Natural killer cell treated with Interleukin-12 subunit alpha and Interleukin-12 subunit beta and Interleukin-15 and Interleukin-18, amount 100 ng/mL, for 72 hours (primary cell): ENCODE measurements around the gene FAM200B. TPM values are rescaled to one million over a fixed set of nuclear protein-coding genes. Genes with fewer than 3 reads are reported as not detected.

Experiments
- ATAC-seq, 2 donors: fragments of 150-1000 bp; cut with Tn5 transposase in 1 of 2; sonication (Bioruptor Pico), chemical (Tn5 transposase) in 1 of 2; 2 replicates each; pipeline ENCODE4 v1.10.0; 2021
- DNase-seq: peaks from one replicate; pipeline ENCODE4 v3.0.0; 2022; ENCODE audit warnings: low spot score
- H3K27ac Mint-ChIP-seq, 2 donors: 1 replicate in 1 of 2; 2 replicates in 1 of 2; pipeline ENCODE4 v1.8.0; 2022; ENCODE audit warnings: mixed read lengths in 2 of 2, mild to moderate bottlenecking in 1 of 2, moderate library complexity in 1 of 2
- H3K27me3 Mint-ChIP-seq, 2 donors: 1 replicate in 1 of 2; 2 replicates in 1 of 2; pipeline ENCODE4 v1.8.0; 2022; ENCODE audit warnings: mixed read lengths in 2 of 2
- H3K36me3 Mint-ChIP-seq: one replicate; pipeline ENCODE4 v1.8.0; 2022; ENCODE audit warnings: mixed read lengths
- H3K4me1 Mint-ChIP-seq, 2 donors: 1 replicate in 1 of 2; 2 replicates in 1 of 2; pipeline ENCODE4 v1.8.0; 2022; ENCODE audit warnings: low read depth in 2 of 2, mixed read lengths in 2 of 2, mild to moderate bottlenecking in 1 of 2
- H3K4me3 Mint-ChIP-seq: one replicate; pipeline ENCODE4 v1.8.0; 2022; ENCODE audit warnings: mixed read lengths
- H3K9me3 Mint-ChIP-seq: 2 replicates; pipeline ENCODE4 v1.8.0; 2022; ENCODE audit warnings: mixed read lengths
- total RNA-seq, 2 donors: library from RNA; stranded (reverse); gene quantifications; one replicate each; pipeline ENCODE4 v1.2.3, GENCODE V29; 2022

The FAM200B gene
- 10 to 100 TPM; 10.7 to 11.0 TPM for total RNA-seq

DNA sequence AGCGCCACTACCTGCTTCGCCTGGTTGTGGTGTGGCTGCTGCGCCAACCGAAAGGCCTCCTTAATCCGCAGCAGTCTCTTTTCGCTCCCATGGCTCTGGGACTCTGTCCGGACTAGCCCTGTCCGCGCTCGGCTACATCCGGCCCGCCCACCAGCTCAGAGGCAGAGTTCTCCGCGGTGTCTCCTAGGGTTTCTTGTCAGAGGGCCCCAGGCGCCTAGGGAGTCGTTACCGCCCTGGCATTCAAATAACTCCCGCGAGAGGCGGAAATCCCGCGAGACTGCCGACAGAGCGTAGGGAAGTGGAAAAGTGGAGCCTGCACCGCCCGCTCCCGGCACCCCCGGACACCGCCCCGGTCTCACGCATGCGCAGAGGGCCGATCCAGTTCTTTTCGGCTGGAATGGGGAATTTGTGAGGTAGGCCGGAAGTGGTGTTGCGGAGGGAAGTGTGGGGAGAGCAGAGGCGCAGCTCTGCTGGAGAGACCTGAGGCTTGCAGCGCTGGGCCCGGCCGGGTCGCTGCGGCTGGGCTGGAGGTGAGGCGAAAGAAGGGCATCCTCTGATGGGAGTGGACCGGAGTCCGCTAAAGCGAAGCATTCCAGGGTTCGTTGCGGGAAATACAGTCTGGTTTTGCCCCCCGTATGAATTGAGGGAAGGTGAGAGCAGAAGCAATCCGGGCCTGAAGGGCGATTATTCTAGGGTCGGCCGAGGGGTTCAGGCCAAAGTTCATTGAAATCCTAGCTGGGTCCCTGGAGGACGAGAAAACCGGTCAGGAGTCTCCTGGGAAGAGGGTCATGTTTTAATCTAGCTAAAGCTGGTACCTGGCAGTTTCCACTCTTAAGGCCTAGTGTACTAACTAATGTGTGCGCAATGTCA is at the start of gene FAM200B:
TSS of gene FAM200B (plus strand) at position 456 of the 870 bp plus-strand sequence. CDS start 5,151 bp downstream, outside the sequence.
- H3K4me1 Mint-ChIP-seq, result peaks cover 32 to 47% of the 10 kb centered on the region in 2 donors
- H3K4me3 Mint-ChIP-seq, result peak within 1 kb of the TSS; percentile 98
- peak within 1 kb of the TSS; percentile 98 for H3K27ac Mint-ChIP-seq
- H3K27me3 Mint-ChIP-seq, result no peaks in the 10 kb centered on the region
- ATAC-seq (peak; percentile 98 to 99), DNase-seq (peak; percentile 97)
- no peaks in the 10 kb centered on the region for H3K9me3 Mint-ChIP-seq
- H3K36me3 Mint-ChIP-seq, result no peaks in the 10 kb centered on the region

DNA sequence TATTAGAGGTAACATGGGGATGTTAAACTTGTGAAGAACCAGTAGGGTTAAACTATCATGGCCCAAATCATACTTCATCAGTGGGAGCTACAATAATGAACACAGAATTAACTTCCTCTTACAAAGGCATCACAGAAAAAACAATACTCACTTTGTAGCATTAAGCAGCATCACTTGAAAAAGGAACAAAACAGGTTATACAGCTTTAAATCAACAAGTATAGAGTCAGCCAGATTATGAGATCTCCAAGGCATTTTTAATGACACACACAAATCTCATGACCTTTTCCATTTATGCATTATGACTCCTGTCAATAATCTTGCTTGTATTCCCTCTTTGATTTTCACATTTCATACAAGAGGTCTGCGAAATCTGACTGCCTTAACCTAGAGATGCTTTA is 44.8 kb upstream of the FAM200B start:
- DNase-seq, result no peak
- no peak overlapping the region for H3K27ac Mint-ChIP-seq
- H3K27me3 Mint-ChIP-seq, result no peaks in the 10 kb centered on the region
- H3K4me3 Mint-ChIP-seq, result no peak overlapping the region
- ATAC-seq, result no peak
- peaks cover 15% of the 10 kb centered on the region for H3K36me3 Mint-ChIP-seq
- H3K4me1 Mint-ChIP-seq, result peaks cover 4 to 10% of the 10 kb centered on the region in 2 donors
- H3K9me3 Mint-ChIP-seq, result peaks cover 3% of the 10 kb centered on the region

DNA sequence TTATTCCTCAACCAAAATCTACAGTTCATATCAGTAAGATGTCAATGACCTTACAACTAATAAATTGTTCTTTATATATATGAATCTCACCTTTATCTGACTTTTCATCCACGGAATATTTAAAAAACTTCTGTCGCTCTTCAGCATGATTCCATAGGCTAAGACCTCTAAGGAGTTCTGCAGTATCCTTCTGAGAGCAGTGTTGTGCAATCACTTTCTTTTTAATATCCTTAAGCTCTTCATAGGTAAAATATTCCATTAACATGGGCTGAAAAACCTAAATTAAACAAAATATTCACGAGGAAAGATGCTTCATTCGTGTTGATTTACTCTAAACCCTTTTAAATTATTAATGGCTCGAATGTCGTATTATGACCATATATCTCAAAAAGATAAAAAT is 43.2 kb upstream of the FAM200B start:
- H3K4me3 Mint-ChIP-seq, result no peak overlapping the region
- DNase-seq (no peak), ATAC-seq (no peak)
- peaks cover 7% of the 10 kb centered on the region for H3K36me3 Mint-ChIP-seq
- no peak overlapping the region for H3K27ac Mint-ChIP-seq
- H3K9me3 Mint-ChIP-seq, result no peaks in the 10 kb centered on the region
- H3K4me1 Mint-ChIP-seq, result peaks cover 8 to 13% of the 10 kb centered on the region in 2 donors
- H3K27me3 Mint-ChIP-seq, result no peaks in the 10 kb centered on the region

GRCh38 chr4:15648600-15648999 is 33.0 kb upstream of the FAM200B start:
- ATAC-seq (peak in 1 of 2 donors; percentile 50), DNase-seq (no peak)
- H3K9me3 Mint-ChIP-seq, result no peaks in the 10 kb centered on the region
- H3K27ac Mint-ChIP-seq, result peak overlapping the region; percentile 27 to 65
- no peaks in the 10 kb centered on the region for H3K36me3 Mint-ChIP-seq
- no peaks in the 10 kb centered on the region for H3K27me3 Mint-ChIP-seq
- peak overlapping the region; percentile 59 for H3K4me3 Mint-ChIP-seq
- H3K4me1 Mint-ChIP-seq, result peaks cover 40 to 45% of the 10 kb centered on the region in 2 donors

GRCh38 chr4:15649914-15650545 is 31.6 kb upstream of the FAM200B start:
- H3K9me3 Mint-ChIP-seq, result no peaks in the 10 kb centered on the region
- peaks cover 36 to 47% of the 10 kb centered on the region in 2 donors for H3K4me1 Mint-ChIP-seq
- H3K36me3 Mint-ChIP-seq, result no peaks in the 10 kb centered on the region
- no peaks in the 10 kb centered on the region for H3K27me3 Mint-ChIP-seq
- ATAC-seq (peak; percentile 75 to 77), DNase-seq (peak; percentile 78)
- peak overlapping the region; percentile 9 to 65 for H3K27ac Mint-ChIP-seq
- peak overlapping the region; percentile 39 for H3K4me3 Mint-ChIP-seq

DNA sequence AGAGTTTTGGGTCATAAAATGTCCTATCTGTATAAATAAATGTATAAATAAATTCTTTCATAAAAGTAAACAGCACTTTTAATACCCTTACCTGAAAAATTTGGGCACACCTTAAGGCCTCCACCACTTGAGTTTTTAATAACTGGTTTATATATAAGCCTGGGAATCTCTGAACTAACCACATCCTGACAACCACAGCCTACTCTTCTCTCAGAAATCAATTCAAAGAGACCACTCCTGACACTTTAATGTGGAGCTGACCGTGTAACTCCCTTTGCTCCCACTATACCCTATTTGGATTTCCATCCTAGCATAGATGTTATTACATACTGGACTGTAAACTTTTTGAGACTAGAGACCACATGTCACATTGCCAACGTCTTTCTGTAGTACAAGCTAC is 30.0 kb upstream of the FAM200B start:
- no peaks in the 10 kb centered on the region for H3K36me3 Mint-ChIP-seq
- H3K9me3 Mint-ChIP-seq, result no peaks in the 10 kb centered on the region
- peak overlapping the region; percentile 60 for H3K4me3 Mint-ChIP-seq
- DNase-seq (no peak), ATAC-seq (no peak)
- H3K27me3 Mint-ChIP-seq, result no peaks in the 10 kb centered on the region
- H3K4me1 Mint-ChIP-seq, result peaks cover 40 to 53% of the 10 kb centered on the region in 2 donors
- H3K27ac Mint-ChIP-seq, result peak overlapping the region; percentile 9 to 94

- peak overlapping the region; percentile 9 to 94 for H3K27ac Mint-ChIP-seq
- DNase-seq (no peak), ATAC-seq (no peak)
- no peaks in the 10 kb centered on the region for H3K36me3 Mint-ChIP-seq
- peaks cover 44 to 58% of the 10 kb centered on the region in 2 donors for H3K4me1 Mint-ChIP-seq
- H3K27me3 Mint-ChIP-seq, result no peaks in the 10 kb centered on the region
- no peaks in the 10 kb centered on the region for H3K9me3 Mint-ChIP-seq
- H3K4me3 Mint-ChIP-seq, result peak overlapping the region; percentile 60
Measured at GRCh38 chr4:15652191-15652590, 29.4 kb upstream of the FAM200B start.

- no peaks in the 10 kb centered on the region for H3K9me3 Mint-ChIP-seq
- H3K36me3 Mint-ChIP-seq, result no peaks in the 10 kb centered on the region
- DNase-seq (no peak), ATAC-seq (no peak)
- no peaks in the 10 kb centered on the region for H3K27me3 Mint-ChIP-seq
- peak overlapping the region; percentile 94 for H3K4me3 Mint-ChIP-seq
- peak overlapping the region; percentile 85 to 94 for H3K27ac Mint-ChIP-seq
- H3K4me1 Mint-ChIP-seq, result peaks cover 47 to 60% of the 10 kb centered on the region in 2 donors
Measured at GRCh38 chr4:15652841-15653240, 28.8 kb upstream of the FAM200B start.

DNA sequence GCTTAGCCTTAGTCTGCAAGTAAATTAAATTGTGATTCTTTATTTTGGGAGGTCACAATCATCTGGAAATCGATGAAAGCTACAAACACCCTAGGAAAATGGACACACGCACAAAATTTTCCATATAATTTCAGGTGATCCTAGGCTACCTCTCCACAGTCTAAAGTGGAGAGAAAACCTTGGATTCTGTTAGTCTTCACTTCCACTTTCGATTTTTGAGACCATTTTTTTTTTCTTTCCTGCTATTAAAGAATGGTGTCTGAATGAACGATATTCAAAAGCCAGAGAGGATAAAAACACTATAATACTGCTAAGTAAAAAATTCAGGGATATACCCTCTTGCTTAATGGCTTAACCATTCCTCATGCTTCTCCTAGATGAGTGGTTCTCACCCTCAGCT is 28.2 kb upstream of the FAM200B start:
- DNase-seq (no peak), ATAC-seq (no peak)
- Mint-ChIP-seq H3K9me3 (no peaks in the 10 kb centered on the region), H3K27ac (peak overlapping the region; percentile 85 to 94), H3K4me3 (peak overlapping the region; percentile 94), H3K4me1 (peaks cover 51 to 57% of the 10 kb centered on the region in 2 donors), H3K27me3 (no peaks in the 10 kb centered on the region), H3K36me3 (no peaks in the 10 kb centered on the region)

GRCh38 chr4:15653864-15654592 is 27.6 kb upstream of the FAM200B start:
- DNase-seq, result no peak
- Mint-ChIP-seq H3K27ac (peak overlapping the region; percentile 85 to 94), H3K9me3 (no peaks in the 10 kb centered on the region), H3K4me3 (peak overlapping the region; percentile 94), H3K36me3 (no peaks in the 10 kb centered on the region), H3K4me1 (peaks cover 48 to 53% of the 10 kb centered on the region in 2 donors), H3K27me3 (no peaks in the 10 kb centered on the region)
- ATAC-seq, result peak in 1 of 2 donors; percentile 28

- Mint-ChIP-seq H3K9me3 (no peaks in the 10 kb centered on the region), H3K4me1 (peaks cover 52 to 58% of the 10 kb centered on the region in 2 donors), H3K27me3 (no peaks in the 10 kb centered on the region)
Measured at GRCh38 chr4:15654593-15655222, 26.9 kb upstream of the FAM200B start.

GRCh38 chr4:15655223-15656037 is 26.2 kb upstream of the FAM200B start, which contains the start of gene FBXL5:
FBXL5 (minus strand) TSS chr4:15655357; CDS start chr4:15655287, 70 bp downstream.
- Mint-ChIP-seq H3K9me3 (no peaks in the 10 kb centered on the region), H3K27me3 (no peaks in the 10 kb centered on the region), H3K4me1 (peaks cover 51 to 59% of the 10 kb centered on the region in 2 donors), H3K4me3 (peak within 1 kb of the TSS; percentile 94), H3K36me3 (no peaks in the 10 kb centered on the region), H3K27ac (peak within 1 kb of the TSS; percentile 85 to 94)
- peak; percentile 89 to 90 for ATAC-seq
- DNase-seq, result peak; percentile 91

More at GRCh38 chr4:15654593-15655222, 26.9 kb upstream of the FAM200B start:
- Mint-ChIP-seq H3K4me3 (peak overlapping the region; percentile 94), H3K27ac (peak overlapping the region; percentile 85 to 94), H3K36me3 (no peaks in the 10 kb centered on the region)
- ATAC-seq (peak; percentile 71 to 76), DNase-seq (peak; percentile 68)
